ENCODE measurements around the gene CTNNA3.
A peak's percentile ranks its signal among the peaks of the same experiment; 100 is the strongest.

CTNNA3 gene

GRCh38 chr10:66805612-66806011 lies 890.4 kb downstream of the CTNNA3 start:
- H3K4me1 ChIP-seq (ENCODE audit: control insufficient read depth in 1 of 2, insufficient read depth in 2 of 2, low read length in 2 of 2): no peaks in the 10 kb centered on the region
- H3K36me3 ChIP-seq (ENCODE audit: control insufficient read depth in 1 of 2, insufficient read depth in 2 of 2, low read length in 2 of 2): no peaks in the 10 kb centered on the region
- H3K9ac ChIP-seq (ENCODE audit: low read depth in 1 of 2, low read length in 2 of 2): no peak overlapping the region
- H3K27me3 ChIP-seq (ENCODE audit: control insufficient read depth in 1 of 2, insufficient read depth in 2 of 2, low read length in 2 of 2): no peaks in the 10 kb centered on the region
- no peaks in the 10 kb centered on the region for H3K9me3 ChIP-seq (ENCODE audit: control insufficient read depth in 1 of 2, low read length in 2 of 2)
- no peak overlapping the region for H3K4me3 ChIP-seq (ENCODE audit: low read depth in 1 of 2, low read length in 2 of 2)
- H3K27ac ChIP-seq (ENCODE audit: low read depth, low read length): no peak overlapping the region

GRCh38 chr10:66804962-66805361 lies 891.0 kb downstream of the CTNNA3 start:
- H3K9me3 ChIP-seq (ENCODE audit: control insufficient read depth in 1 of 2, low read length in 2 of 2): no peaks in the 10 kb centered on the region
- H3K4me1 ChIP-seq (ENCODE audit: control insufficient read depth in 1 of 2, insufficient read depth in 2 of 2, low read length in 2 of 2): no peaks in the 10 kb centered on the region
- H3K27me3 ChIP-seq (ENCODE audit: control insufficient read depth in 1 of 2, insufficient read depth in 2 of 2, low read length in 2 of 2): no peaks in the 10 kb centered on the region
- no peak overlapping the region for H3K9ac ChIP-seq (ENCODE audit: low read depth in 1 of 2, low read length in 2 of 2)
- no peak overlapping the region for H3K27ac ChIP-seq (ENCODE audit: low read depth, low read length)
- H3K4me3 ChIP-seq (ENCODE audit: low read depth in 1 of 2, low read length in 2 of 2): no peak overlapping the region
- no peaks in the 10 kb centered on the region for H3K36me3 ChIP-seq (ENCODE audit: control insufficient read depth in 1 of 2, insufficient read depth in 2 of 2, low read length in 2 of 2)

DNA sequence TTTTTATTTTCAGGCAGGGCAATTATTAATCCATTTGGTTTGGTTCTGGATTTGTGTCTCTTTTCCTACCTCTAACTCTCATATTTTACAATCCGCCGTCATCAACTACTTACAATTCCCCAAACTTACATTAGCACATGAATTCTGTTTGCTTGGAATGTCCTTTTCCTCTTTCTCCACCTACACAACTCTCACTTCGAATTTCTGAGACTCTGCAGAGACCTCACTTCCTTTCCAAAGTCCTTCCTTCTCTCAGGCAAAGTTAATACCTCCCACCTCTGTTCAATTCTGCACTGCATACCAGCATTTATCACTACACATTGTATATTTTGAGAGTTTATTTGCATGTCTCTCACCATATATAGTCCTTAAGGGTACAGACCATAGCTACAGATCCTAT lies 892.8 kb downstream of the CTNNA3 start:
- no peak overlapping the region for H3K27ac ChIP-seq (ENCODE audit: low read depth, low read length)

DNA sequence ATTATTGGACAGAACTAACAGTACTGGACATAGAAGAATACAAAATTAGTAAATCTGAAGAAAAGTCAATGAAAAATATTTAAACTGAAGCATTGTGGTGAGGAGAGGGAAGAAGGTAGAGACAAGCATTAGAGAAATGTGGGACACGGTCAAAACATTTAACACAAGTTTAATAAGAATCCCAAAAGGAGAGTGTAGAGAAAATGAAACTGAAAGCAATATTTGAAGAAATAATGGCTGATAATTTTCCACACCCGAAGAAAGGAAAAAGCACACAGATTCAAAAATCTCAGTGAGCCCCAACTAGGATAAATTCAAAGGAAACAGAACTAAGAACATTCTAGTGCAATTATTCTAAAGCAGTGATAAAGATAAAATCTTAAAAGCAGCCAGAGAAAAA lies 896.5 kb downstream of the CTNNA3 start:
- Histone ChIP-seq H3K27ac (ENCODE audit: low read depth, low read length) (no peak overlapping the region), H3K4me3 (ENCODE audit: low read depth in 1 of 2, low read length in 2 of 2) (peak overlapping the region; percentile 19 to 21), H3K27me3 (ENCODE audit: control insufficient read depth in 1 of 2, insufficient read depth in 2 of 2, low read length in 2 of 2) (no peaks in the 10 kb centered on the region), H3K36me3 (ENCODE audit: control insufficient read depth in 1 of 2, insufficient read depth in 2 of 2, low read length in 2 of 2) (no peaks in the 10 kb centered on the region), H3K9ac (ENCODE audit: low read depth in 1 of 2, low read length in 2 of 2) (no peak overlapping the region), H3K4me1 (ENCODE audit: control insufficient read depth in 1 of 2, insufficient read depth in 2 of 2, low read length in 2 of 2) (no peaks in the 10 kb centered on the region), H3K9me3 (ENCODE audit: control insufficient read depth in 1 of 2, low read length in 2 of 2) (no peaks in the 10 kb centered on the region)

More for the DNA sequence above, 892.8 kb downstream of the CTNNA3 start:
- H3K4me3 ChIP-seq (ENCODE audit: low read depth in 1 of 2, low read length in 2 of 2): no peak overlapping the region
- H3K9me3 ChIP-seq (ENCODE audit: control insufficient read depth in 1 of 2, low read length in 2 of 2): no peaks in the 10 kb centered on the region
- no peaks in the 10 kb centered on the region for H3K36me3 ChIP-seq (ENCODE audit: control insufficient read depth in 1 of 2, insufficient read depth in 2 of 2, low read length in 2 of 2)
- no peak overlapping the region for H3K9ac ChIP-seq (ENCODE audit: low read depth in 1 of 2, low read length in 2 of 2)
- no peaks in the 10 kb centered on the region for H3K27me3 ChIP-seq (ENCODE audit: control insufficient read depth in 1 of 2, insufficient read depth in 2 of 2, low read length in 2 of 2)
- H3K4me1 ChIP-seq (ENCODE audit: control insufficient read depth in 1 of 2, insufficient read depth in 2 of 2, low read length in 2 of 2): no peaks in the 10 kb centered on the region

- Histone ChIP-seq H3K4me1 (ENCODE audit: control insufficient read depth in 1 of 2, insufficient read depth in 2 of 2, low read length in 2 of 2) (no peaks in the 10 kb centered on the region), H3K27ac (ENCODE audit: low read depth, low read length) (no peak overlapping the region), H3K9ac (ENCODE audit: low read depth in 1 of 2, low read length in 2 of 2) (no peak overlapping the region), H3K9me3 (ENCODE audit: control insufficient read depth in 1 of 2, low read length in 2 of 2) (no peaks in the 10 kb centered on the region), H3K4me3 (ENCODE audit: low read depth in 1 of 2, low read length in 2 of 2) (no peak overlapping the region), H3K27me3 (ENCODE audit: control insufficient read depth in 1 of 2, insufficient read depth in 2 of 2, low read length in 2 of 2) (no peaks in the 10 kb centered on the region), H3K36me3 (ENCODE audit: control insufficient read depth in 1 of 2, insufficient read depth in 2 of 2, low read length in 2 of 2) (no peaks in the 10 kb centered on the region)
Measured at GRCh38 chr10:66795866-66796265, 900.1 kb downstream of the CTNNA3 start.

DNA sequence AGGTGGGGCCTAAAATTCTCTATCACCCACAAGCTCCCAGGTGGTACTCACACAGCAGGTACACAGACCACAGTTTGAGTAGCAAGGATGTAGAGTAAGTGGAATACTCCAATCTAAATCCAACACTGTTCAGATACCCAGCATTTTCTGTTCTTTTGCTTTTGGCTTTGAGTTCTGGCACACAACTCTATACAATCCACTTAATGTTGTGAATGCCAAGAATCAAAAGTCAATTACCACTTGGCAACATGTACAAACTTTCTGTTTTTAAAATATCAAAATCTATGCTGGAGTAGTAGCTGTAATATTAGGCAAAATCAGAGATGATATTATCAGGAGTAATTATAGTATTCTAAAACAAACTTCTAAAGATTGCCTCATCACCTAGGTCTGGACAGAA lies 903.6 kb downstream of the CTNNA3 start:
- Histone ChIP-seq H3K27ac (ENCODE audit: low read depth, low read length) (no peak overlapping the region), H3K9ac (ENCODE audit: low read depth in 1 of 2, low read length in 2 of 2) (no peak overlapping the region), H3K4me3 (ENCODE audit: low read depth in 1 of 2, low read length in 2 of 2) (no peak overlapping the region), H3K27me3 (ENCODE audit: control insufficient read depth in 1 of 2, insufficient read depth in 2 of 2, low read length in 2 of 2) (no peaks in the 10 kb centered on the region), H3K9me3 (ENCODE audit: control insufficient read depth in 1 of 2, low read length in 2 of 2) (no peaks in the 10 kb centered on the region), H3K36me3 (ENCODE audit: control insufficient read depth in 1 of 2, insufficient read depth in 2 of 2, low read length in 2 of 2) (no peaks in the 10 kb centered on the region), H3K4me1 (ENCODE audit: control insufficient read depth in 1 of 2, insufficient read depth in 2 of 2, low read length in 2 of 2) (no peaks in the 10 kb centered on the region)

- no peaks in the 10 kb centered on the region for H3K27me3 ChIP-seq (ENCODE audit: control insufficient read depth in 1 of 2, insufficient read depth in 2 of 2, low read length in 2 of 2)
- H3K9ac ChIP-seq (ENCODE audit: low read depth in 1 of 2, low read length in 2 of 2): no peak overlapping the region
- H3K27ac ChIP-seq (ENCODE audit: low read depth, low read length): no peak overlapping the region
- no peaks in the 10 kb centered on the region for H3K36me3 ChIP-seq (ENCODE audit: control insufficient read depth in 1 of 2, insufficient read depth in 2 of 2, low read length in 2 of 2)
- no peaks in the 10 kb centered on the region for H3K9me3 ChIP-seq (ENCODE audit: control insufficient read depth in 1 of 2, low read length in 2 of 2)
- H3K4me1 ChIP-seq (ENCODE audit: control insufficient read depth in 1 of 2, insufficient read depth in 2 of 2, low read length in 2 of 2): no peaks in the 10 kb centered on the region
- H3K4me3 ChIP-seq (ENCODE audit: low read depth in 1 of 2, low read length in 2 of 2): peak overlapping the region; percentile 19 to 41
Measured at GRCh38 chr10:66788178-66788987, 907.6 kb downstream of the CTNNA3 start.

GRCh38 chr10:66786709-66787108 lies 909.3 kb downstream of the CTNNA3 start:
- H3K36me3 ChIP-seq (ENCODE audit: control insufficient read depth in 1 of 2, insufficient read depth in 2 of 2, low read length in 2 of 2): no peaks in the 10 kb centered on the region
- no peak overlapping the region for H3K9ac ChIP-seq (ENCODE audit: low read depth in 1 of 2, low read length in 2 of 2)
- no peak overlapping the region for H3K4me3 ChIP-seq (ENCODE audit: low read depth in 1 of 2, low read length in 2 of 2)
- H3K27me3 ChIP-seq (ENCODE audit: control insufficient read depth in 1 of 2, insufficient read depth in 2 of 2, low read length in 2 of 2): no peaks in the 10 kb centered on the region
- H3K4me1 ChIP-seq (ENCODE audit: control insufficient read depth in 1 of 2, insufficient read depth in 2 of 2, low read length in 2 of 2): no peaks in the 10 kb centered on the region
- no peak overlapping the region for H3K27ac ChIP-seq (ENCODE audit: low read depth, low read length)
- no peaks in the 10 kb centered on the region for H3K9me3 ChIP-seq (ENCODE audit: control insufficient read depth in 1 of 2, low read length in 2 of 2)

- H3K36me3 ChIP-seq (ENCODE audit: control insufficient read depth in 1 of 2, insufficient read depth in 2 of 2, low read length in 2 of 2): no peaks in the 10 kb centered on the region
- H3K4me1 ChIP-seq (ENCODE audit: control insufficient read depth in 1 of 2, insufficient read depth in 2 of 2, low read length in 2 of 2): no peaks in the 10 kb centered on the region
- H3K27me3 ChIP-seq (ENCODE audit: control insufficient read depth in 1 of 2, insufficient read depth in 2 of 2, low read length in 2 of 2): no peaks in the 10 kb centered on the region
- H3K9ac ChIP-seq (ENCODE audit: low read depth in 1 of 2, low read length in 2 of 2): no peak overlapping the region
- H3K9me3 ChIP-seq (ENCODE audit: control insufficient read depth in 1 of 2, low read length in 2 of 2): no peaks in the 10 kb centered on the region
- H3K27ac ChIP-seq (ENCODE audit: low read depth, low read length): no peak overlapping the region
- H3K4me3 ChIP-seq (ENCODE audit: low read depth in 1 of 2, low read length in 2 of 2): no peak overlapping the region
Measured at GRCh38 chr10:66784770-66785169, 911.2 kb downstream of the CTNNA3 start.

DNA sequence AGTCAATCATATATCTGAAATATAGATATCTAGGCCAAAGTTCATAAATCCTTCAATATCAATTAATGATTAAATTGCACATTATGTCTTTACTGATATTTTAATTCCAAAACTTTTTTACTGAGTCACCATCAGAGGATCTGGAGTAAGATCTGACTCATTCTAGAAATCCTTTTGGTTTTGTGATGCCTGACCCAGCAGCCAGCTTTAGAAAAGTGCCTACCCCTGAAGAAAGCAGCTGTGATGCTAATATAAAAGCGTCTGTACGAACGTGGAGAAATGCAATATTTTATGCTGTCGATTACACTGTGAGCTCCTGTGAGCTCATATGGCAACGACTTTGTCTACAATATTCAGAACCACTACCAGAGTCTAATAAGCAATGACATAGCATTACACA lies 912.7 kb downstream of the CTNNA3 start:
- no peaks in the 10 kb centered on the region for H3K4me1 ChIP-seq (ENCODE audit: control insufficient read depth in 1 of 2, insufficient read depth in 2 of 2, low read length in 2 of 2)
- no peak overlapping the region for H3K27ac ChIP-seq (ENCODE audit: low read depth, low read length)
- H3K36me3 ChIP-seq (ENCODE audit: control insufficient read depth in 1 of 2, insufficient read depth in 2 of 2, low read length in 2 of 2): no peaks in the 10 kb centered on the region
- H3K9ac ChIP-seq (ENCODE audit: low read depth in 1 of 2, low read length in 2 of 2): no peak overlapping the region
- H3K9me3 ChIP-seq (ENCODE audit: control insufficient read depth in 1 of 2, low read length in 2 of 2): no peaks in the 10 kb centered on the region
- H3K27me3 ChIP-seq (ENCODE audit: control insufficient read depth in 1 of 2, insufficient read depth in 2 of 2, low read length in 2 of 2): no peaks in the 10 kb centered on the region
- no peak overlapping the region for H3K4me3 ChIP-seq (ENCODE audit: low read depth in 1 of 2, low read length in 2 of 2)

Data from duodenal mucosa (tissue), 2 donors.